ENCODE data around the gene SLC2A10. TPM values are rescaled to one million over a fixed set of nuclear protein-coding genes. Genes with fewer than 3 reads are reported as not detected.
"Not testable (repeated sequence)": the region's sequence is repeated elsewhere in the genome, so short reads cannot be mapped to it uniquely, and the experiment has no call there.

Gene SLC2A10
- total and polyA plus RNA-seq, 12 donors: 7.2 to 27.3 (median 12.6) TPM

- no peaks in the 10 kb centered on the region for H3K36me3 ChIP-seq (replicated peaks in 1 of 2)
- no peak overlapping the region for H3K27ac ChIP-seq
- no peaks in the 10 kb centered on the region for H3K27me3 ChIP-seq
- peaks cover 0 to 15% (median 0%) of the 10 kb centered on the region in 3 donors for H3K9me3 ChIP-seq (replicated peaks in 1 of 3)
- intact Hi-C loops (cut with DNase I): no loop called here
- no peak for DNase-seq
- TF ChIP-seq POLR2A (IDR thresholded peaks at IDR 0.05) (no peak), CTCF (IDR thresholded peaks at IDR 0.05) (no peak)
- WGBS, 4 donors: 77 to 85% (median 81%) methylated on average over 5 of the region's 5 CpGs
- no peak overlapping the region for H3K4me3 ChIP-seq
- no peaks in the 10 kb centered on the region for H3K4me1 ChIP-seq (replicated peaks in 1 of 2)
Observed at GRCh38 chr20:46672543-46673148, 36.8 kb upstream of the SLC2A10 start.

DNA sequence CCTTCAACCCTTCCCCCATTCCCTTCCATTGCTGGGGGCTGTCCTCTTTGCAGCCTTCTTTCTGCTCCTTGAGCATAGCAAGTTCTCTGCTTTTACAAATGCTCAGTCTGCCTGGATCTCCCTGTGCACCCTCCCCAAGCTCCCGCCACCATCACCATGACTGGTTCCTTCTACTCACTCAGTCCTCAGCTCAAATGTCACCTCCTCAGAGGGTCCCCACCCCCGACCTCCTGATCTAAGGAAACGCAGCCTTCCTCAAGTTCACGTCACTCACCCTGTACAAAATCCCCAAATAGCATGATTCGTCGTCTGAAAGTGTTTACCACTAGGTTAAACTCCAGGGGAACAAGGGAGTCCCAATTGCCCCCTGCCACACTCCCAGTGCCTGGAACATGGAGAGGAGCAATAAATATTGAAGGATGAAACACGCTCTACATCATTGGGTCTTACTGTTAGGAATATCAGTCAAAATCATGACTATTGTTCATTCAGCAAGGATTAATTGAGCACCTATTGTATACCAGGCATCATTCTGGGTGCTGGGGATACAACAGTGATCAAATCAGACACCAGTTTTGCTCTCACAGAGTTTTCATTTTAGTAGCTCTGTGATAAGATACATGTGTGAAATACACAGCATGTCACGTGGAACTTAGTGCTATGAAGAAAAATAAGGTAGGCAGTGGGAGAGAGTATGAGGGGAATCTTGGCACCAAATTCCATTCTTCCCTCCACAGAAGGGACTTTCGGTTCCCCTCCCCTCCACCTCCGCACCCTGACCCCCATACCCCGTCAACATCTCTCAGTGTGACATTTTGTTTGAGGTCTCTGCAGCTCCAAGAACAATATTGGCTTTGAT, 35.8 kb upstream of the SLC2A10 start:
- intact Hi-C loops (cut with DNase I): no loop called here
- H3K36me3 ChIP-seq (replicated peaks in 1 of 2): no peaks in the 10 kb centered on the region
- 82 to 90% (median 87%) methylated on average over 11 of the region's 11 CpGs for WGBS, 4 donors
- H3K9me3 ChIP-seq (replicated peaks in 1 of 3): peaks cover 0 to 15% (median 0%) of the 10 kb centered on the region in 3 donors
- no peaks in the 10 kb centered on the region for H3K4me1 ChIP-seq (replicated peaks in 1 of 2)
- DNase-seq: no peak
- TF ChIP-seq CTCF (IDR thresholded peaks at IDR 0.05) (no peak), POLR2A (IDR thresholded peaks at IDR 0.05) (no peak)
- H3K27ac ChIP-seq: no peak overlapping the region
- H3K4me3 ChIP-seq: no peak overlapping the region
- no peaks in the 10 kb centered on the region for H3K27me3 ChIP-seq

DNA sequence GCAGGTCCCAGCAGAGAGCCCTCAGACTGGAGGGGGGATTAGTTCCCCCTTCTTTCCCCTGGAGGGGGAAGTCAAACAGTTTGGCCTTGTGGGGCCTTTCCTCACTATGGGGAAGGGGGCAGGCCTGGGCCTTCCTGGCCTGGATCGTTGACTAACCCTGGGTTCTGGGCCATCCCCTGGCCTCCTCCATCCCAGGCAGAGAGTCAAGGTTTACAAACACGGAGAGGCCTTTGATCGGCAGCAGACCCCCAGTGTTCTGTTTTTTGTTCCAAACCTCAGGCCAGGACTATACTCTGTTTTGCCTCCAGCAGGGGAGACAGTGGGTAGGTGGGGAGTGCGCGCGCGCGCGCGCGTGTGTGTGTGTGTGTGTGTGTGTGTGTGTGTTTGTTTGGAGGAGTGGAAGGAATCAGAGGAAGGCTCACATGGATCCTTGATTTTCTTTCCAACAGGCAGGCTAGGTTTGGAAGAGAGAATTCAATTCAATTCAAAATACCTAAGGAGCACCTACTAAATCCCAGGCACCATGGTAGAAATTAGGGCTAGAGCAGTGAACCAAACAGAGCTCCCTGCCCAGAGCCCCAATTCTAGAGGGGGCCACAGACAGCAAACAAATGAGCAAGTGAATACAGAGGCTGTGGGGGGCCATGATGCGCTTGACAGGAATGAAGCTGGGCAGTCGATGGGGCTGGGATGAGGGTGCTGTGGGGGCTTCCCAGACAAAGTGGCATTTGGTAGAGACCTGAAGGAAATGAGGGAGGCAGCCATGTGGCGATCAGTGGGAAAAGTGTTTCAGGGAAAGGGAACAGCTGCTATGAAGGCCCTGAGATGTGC, 35.0 kb upstream of the SLC2A10 start:
- no peaks in the 10 kb centered on the region for H3K4me1 ChIP-seq (replicated peaks in 1 of 2)
- TF ChIP-seq CTCF (IDR thresholded peaks at IDR 0.05) (no peak), POLR2A (IDR thresholded peaks at IDR 0.05) (no peak)
- no peak for DNase-seq
- H3K27ac ChIP-seq: no peak overlapping the region
- H3K36me3 ChIP-seq (replicated peaks in 1 of 2): no peaks in the 10 kb centered on the region
- no peak overlapping the region for H3K4me3 ChIP-seq
- WGBS, 4 donors: 65 to 88% (median 73%) methylated on average over 13 to 14 of the region's 14 CpGs
- H3K27me3 ChIP-seq: no peaks in the 10 kb centered on the region
- intact Hi-C loops (cut with DNase I): no loop called here
- H3K9me3 ChIP-seq (replicated peaks in 1 of 3): peaks cover 0 to 15% (median 0%) of the 10 kb centered on the region in 3 donors

GRCh38 chr20:46676649-46677316, 32.7 kb upstream of the SLC2A10 start:
- H3K9me3 ChIP-seq (replicated peaks in 1 of 3); DNase-seq; H3K4me1 ChIP-seq (replicated peaks in 1 of 2); H3K36me3 ChIP-seq (replicated peaks in 1 of 2); H3K4me3 ChIP-seq; H3K27me3 ChIP-seq; H3K27ac ChIP-seq; intact Hi-C loops (cut with DNase I): not testable (repeated sequence)
- WGBS, 4 donors: 92 to 97% (median 95%) methylated on average over 10 to 13 of the region's 14 CpGs

All from adrenal gland (tissue), 12 donors.